GM12878 (cell line): ENCODE results near the gene ARID3B. TPM values are rescaled to one million over a fixed set of nuclear protein-coding genes. Genes with fewer than 3 reads are reported as not detected.

Source experiments
- ATAC-seq: fragments of 200-7000 bp; cut with Tn5 transposase; 3 replicates; pipeline ENCODE4 v1.9.1; 2020; ENCODE audit warnings: mild to moderate bottlenecking, moderate library complexity
- BruUV-seq: library from RNA; stranded (reverse); fragments of 400-500 nt; replicated peaks from 2 replicates; lab custom pipeline; 2021; lab: Mats Ljungman, UMichigan
- CTCF ChIA-PET: fragments of 300-600 bp; sonication (Branson Sonifier 250); formaldehyde crosslinking; extraction: SDS; loops from one replicate; lab custom pipeline; 2021; ENCODE audit warnings: inconsistent platforms; lab: Yijun Ruan, JAX
- POLR2A ChIA-PET: fragments of 350-600 bp; formaldehyde crosslinking; extraction: SDS; loops from one replicate; lab custom pipeline; 2021; ENCODE audit warnings: inconsistent platforms; lab: Charles Lee
- RAD21 ChIA-PET: fragments of 300-600 bp; sonication (Branson Sonifier 250); formaldehyde crosslinking; loops from one replicate; lab custom pipeline; 2023; ENCODE audit warnings: antibody characterized with exemption; ENCODE audit not compliant: unreplicated experiment; lab: Charles Lee
- SMC1A ChIA-PET: fragments of 300-600 bp; sonication (Branson Sonifier 250); formaldehyde crosslinking; loops from one replicate; lab custom pipeline; 2023; ENCODE audit not compliant: unreplicated experiment, uncharacterized antibody; lab: Charles Lee
- DNase-seq: peaks from one replicate; pipeline ENCODE4 v3.0.0-alpha.2; 2011; ENCODE audit warnings: low read depth, low spot score
- FAIRE-seq: peaks from 3 replicates; lab custom pipeline; 2011; peaks lifted over from hg19 to GRCh38; lab: Jason Lieb, UNC
- H2AFZ ChIP-seq: 2 replicates; pipeline ENCODE4 v1.6.0; 2011; ENCODE audit warnings: low read depth, low read length, control low read depth; ENCODE audit not compliant: control insufficient read depth
- H3K27ac ChIP-seq: 2 replicates; pipeline ENCODE4 v1.5.1; 2011; ENCODE audit warnings: control low read depth; ENCODE audit not compliant: control insufficient read depth, insufficient read depth
- H3K27me3 ChIP-seq, 2 experiments: replicated peaks in 1 of 2; 2 replicates each; pipeline versions ENCODE4 v1.6.0 to v1.6.1; 2011; ENCODE audit warnings: low read length in 1 of 2; ENCODE audit not compliant: control insufficient read depth in 2 of 2, insufficient read depth in 2 of 2
- H3K36me3 ChIP-seq, 2 experiments: 2 replicates each; pipeline ENCODE4 v1.5.1; 2011; ENCODE audit warnings: low read length in 1 of 2; ENCODE audit not compliant: control insufficient read depth in 2 of 2, insufficient read depth in 2 of 2
- H3K4me1 ChIP-seq: 2 replicates; pipeline ENCODE4 v1.6.1; 2011; ENCODE audit warnings: mild to moderate bottlenecking, low read length, moderate library complexity, mixed read lengths; ENCODE audit not compliant: control insufficient read depth, insufficient read depth
- H3K4me2 ChIP-seq: 2 replicates; pipeline ENCODE4 v1.6.0; 2011; ENCODE audit warnings: control low read depth; ENCODE audit not compliant: control insufficient read depth, insufficient read depth
- H3K4me3 ChIP-seq: fragments of 200-600 bp; sonication (generic); 2 replicates; pipeline ENCODE4 v1.5.1; 2016
- H3K79me2 ChIP-seq: 2 replicates; pipeline ENCODE4 v1.6.0; 2011; ENCODE audit warnings: low read length; ENCODE audit not compliant: control insufficient read depth, insufficient read depth
- H3K9ac ChIP-seq: 2 replicates; pipeline ENCODE4 v1.8.0; 2011; ENCODE audit warnings: low read length, control low read depth, mixed read lengths; ENCODE audit not compliant: control insufficient read depth, insufficient read depth
- H3K9me3 ChIP-seq: replicated peaks from 3 replicates; pipeline ENCODE4 v1.5.1; 2011; ENCODE audit warnings: mild to moderate bottlenecking, low read length; ENCODE audit not compliant: control insufficient read depth, insufficient read depth
- H4K20me1 ChIP-seq: 2 replicates; pipeline ENCODE4 v1.6.0; 2011; ENCODE audit not compliant: control insufficient read depth, insufficient read depth
- ASH2L ChIP-seq: fragments of 300-600, 200-600 bp; sonication (generic); IDR thresholded peaks from 2 replicates; pipeline ENCODE4 v1.6.1; 2017; ENCODE audit warnings: low read depth, mild to moderate bottlenecking, borderline replicate concordance
- BCLAF1 ChIP-seq: fragments of 450-650 bp; IDR thresholded peaks from 2 replicates; pipeline ENCODE4 v1.6.1; 2017; ENCODE audit warnings: antibody characterized with exemption, mild to moderate bottlenecking, moderate library complexity
- LARP7 ChIP-seq: fragments of 450-650 bp; IDR thresholded peaks from 2 replicates; pipeline ENCODE4 v1.6.1; 2017; ENCODE audit warnings: mild to moderate bottlenecking
- RB1 ChIP-seq: fragments of 450-650 bp; formaldehyde crosslinking; IDR thresholded peaks from 2 replicates; pipeline ENCODE4 v1.6.1; 2017; ENCODE audit warnings: mild to moderate bottlenecking, borderline replicate concordance
- RFX5 ChIP-seq: IDR thresholded peaks from 2 replicates; pipeline ENCODE4 v1.6.1; 2011; ENCODE audit warnings: low read depth, low read length, improper control_type of control experiment
- WGBS: methylation state at CpG from one replicate; pipeline ENCODE4 v1.1.6; 2016; ENCODE audit warnings: low lambda C conversion rate; ENCODE audit not compliant: insufficient replicate concordance, insufficient coverage; ENCODE audit errors: missing lambda C conversion rate; 5-methylcytosine and 5-hydroxymethylcytosine counted together
- in situ Hi-C: fragments of 300-500 bp; cut with MboI; formaldehyde crosslinking; loops from 9 replicates; pipeline ENCODE4 v1.14.3; 2018; ENCODE audit warnings: mixed read lengths
- intact Hi-C: fragments of 100-400 bp; cut with micrococcal nuclease; formaldehyde crosslinking; loops from one replicate; pipeline ENCODE4 v1.14.2; 2022; ENCODE audit not compliant: unreplicated experiment
- polyA plus RNA-seq, 11 experiments: library from polyadenylated mRNA; depleted of rRNA in 4 of 11; unstranded in 6 of 11; stranded (reverse) in 5 of 11; fragments of >200 nt; fragmentation: Nextera tagmentation in 4 of 11; fragmentation: Illumina TruSeq in 1 of 11; extraction: Ambion mirVana in 4 of 11; extraction: Trizol in 1 of 11; gene quantifications; 1 replicate in 1 of 11; 2 replicates in 10 of 11; pipeline versions ENCODE4 v1.2.1 to v1.2.3, GENCODE V29; 2011 to 2016; ENCODE audit warnings: inconsistent platforms in 2 of 11, missing spikeins in 2 of 11, low read depth in 1 of 11
- total RNA-seq, 4 experiments: library from RNA; depleted of rRNA in 3 of 4; stranded (reverse); fragments of >200 nt in 3 of 4; fragmentation: Illumina TruSeq in 1 of 4; extraction: Trizol in 1 of 4; gene quantifications; 2 replicates each; pipeline versions ENCODE4 v1.2.1 to v1.2.3, GENCODE V29; 2013 to 2021

Gene ARID3B
- total and polyA plus RNA-seq, 10 of the 15 experiments (the other 5 are each of a cell fraction or from before 2014, with no cell fraction given), result 1.1 to 33.4 (median 24.0) TPM

GRCh38 chr15:74627766-74628165 lies 86.7 kb downstream of the ARID3B start:
- Histone ChIP-seq H4K20me1 (peaks cover 5% of the 10 kb centered on the region), H3K27ac (peak overlapping the region; percentile 66)

More at GRCh38 chr15:74627766-74628165, 86.7 kb downstream of the ARID3B start:
- Histone ChIP-seq H3K4me2 (peak overlapping the region; percentile 35; the same call in 1 of the 2 replicates), H3K4me1 (peaks cover 33% of the 10 kb centered on the region), H2AFZ (no peak overlapping the region), H3K9ac (no peak overlapping the region), H3K9me3 (no peaks in the 10 kb centered on the region), H3K4me3 (no peak overlapping the region), H3K36me3 (peaks cover 68 to 77% of the 10 kb centered on the region in 2 experiments), H3K27me3 (no peaks in the 10 kb centered on the region), H3K79me2 (no peaks in the 10 kb centered on the region; the same call in none of the 2 replicates)
- DNase-seq, result no peak
- no TSS peak for BruUV-seq
- POLR2A ChIA-PET, result no interaction called here
- 81% methylated on average over 5 of the region's 5 CpGs for WGBS
- CTCF ChIA-PET, result interaction anchor here (1.1 to 18.5 kb wide), 2 partner anchors 8 to 12 kb away, joined by 5 to 206 read pairs; partner anchors contain the start of gene CLK3
- RAD21 ChIA-PET, result interaction anchor here (0.9 to 1.5 kb wide), 3 partner anchors 141 to 143 kb away, joined by 3 read pairs; no protein-coding TSS in a partner anchor
- ATAC-seq, result no peak
- in situ Hi-C loops (no loop called here), intact Hi-C loops (no loop called here)
- TF ChIP-seq ASH2L (no peak), LARP7 (no peak), RFX5 (no peak), RB1 (no peak), BCLAF1 (no peak)
- FAIRE-seq, result no peak
- SMC1A ChIA-PET, result interaction anchor here (2.1 kb wide), 1 partner anchor 11 kb away, joined by 7 read pairs; no protein-coding TSS in a partner anchor
